B cell (primary cell): ENCODE results near the gene OLFML2B. TPM values are rescaled to one million over a fixed set of nuclear protein-coding genes. Genes with fewer than 3 reads are reported as not detected.

ENCODE experiments used
- polyA plus RNA-seq: library from polyadenylated mRNA; depleted of rRNA; stranded (reverse); fragments of >200 nt; gene quantifications from 2 replicates; pipeline ENCODE4 v1.2.3, GENCODE V29; 2012
- total RNA-seq, 2 donors: library from RNA; stranded (reverse); fragments of 120-200 nt in 1 of 2; gene quantifications; 1 replicate in 1 of 2; 2 replicates in 1 of 2; pipeline versions ENCODE4 v1.2.3 to v1.2.4, GENCODE V29; 2013 to 2022

OLFML2B gene
- total and polyA plus RNA-seq, 2 donors (not counting 1 experiment from before 2014, with no cell fraction given), result not detected

Other genes with a start within 250 kb of the OLFML2B start
- 0.10 and 0.32 TPM in 2 replicates for gene NOS1AP, start 45.8 kb upstream of the OLFML2B start, total RNA-seq
- gene NOS1AP, start 45.8 kb upstream of the OLFML2B start, polyA plus RNA-seq, result not detected in 2 replicates